Mucosa of descending colon (tissue), 3 donors: ENCODE data around the gene TFB1M. TPM values are rescaled to one million over a fixed set of nuclear protein-coding genes. Genes with fewer than 3 reads are reported as not detected.

Source experiments
- ATAC-seq: fragments of 200-7000 bp; cut with Tn5 transposase; one replicate; pipeline ENCODE4 v1.9.1; 2020; ENCODE audit warnings: mild to moderate bottlenecking, moderate library complexity
- DNase-seq, 3 donors: peaks; one replicate each; pipeline ENCODE4 v3.0.0-alpha.2; 2020
- H3K36me3 ChIP-seq: fragments of 200-600 bp; one replicate; pipeline ENCODE4 v1.8.0; 2021; ENCODE audit warnings: low read depth, mild to moderate bottlenecking
- H3K4me1 ChIP-seq: fragments of 200-600 bp; one replicate; pipeline ENCODE4 v1.8.0; 2021; ENCODE audit warnings: low read depth, mild to moderate bottlenecking
- H3K4me3 ChIP-seq: fragments of 200-600 bp; one replicate; pipeline ENCODE4 v1.8.0; 2021; ENCODE audit warnings: mild to moderate bottlenecking
- H3K9me3 ChIP-seq: fragments of 200-600 bp; one replicate; pipeline ENCODE4 v1.8.0; 2021; ENCODE audit warnings: mild to moderate bottlenecking
- intact Hi-C, 2 donors: fragments of 100-400 bp; cut with DNase I in 1 of 2; cut with micrococcal nuclease in 1 of 2; formaldehyde crosslinking; loops; one replicate each; pipeline versions ENCODE4 v1.11.0 to v1.11.1; 2022; cut with DNase I, micrococcal nuclease
- total RNA-seq, 3 donors: library from RNA; stranded (reverse); fragmentation: NEBNext Ultra II Directional in 2 of 3; extraction: Animal tissue kit (Norgen Biotek cat#: 25700) in 2 of 3; gene quantifications; one replicate each; pipeline versions ENCODE4 v1.2.1 to v1.2.4, GENCODE V29; 2021 to 2023
- TF ChIP-seq, protein P1 (sequence below): fragments of 200-600 bp; IDR thresholded peaks from one replicate; pipeline ENCODE4 v1.8.0; 2022; ENCODE audit warnings: antibody characterized with exemption, mild to moderate bottlenecking
- donor health status: DM: no; HTN: no; CAD: no; lungs with moderate emphysema.
- donor health status: DM: no; HTN: no; CAD: no.
- donor health status: DM: no; HTN: yes; CAD: no.

The TFB1M gene
- total RNA-seq, 3 donors from 2014 or later: 23.7 to 28.3 (median 26.5) TPM

- Histone ChIP-seq H3K9me3 (no peaks in the 10 kb centered on the region), H3K36me3 (no peaks in the 10 kb centered on the region), H3K4me3 (no peak overlapping the region), H3K4me1 (no peaks in the 10 kb centered on the region)
- intact Hi-C loops: loop anchor here in 1 of 2 donors (5.0 kb wide), 1 partner anchor 70 kb away; no protein-coding TSS in a partner anchor
- TF ChIP-seq, protein P1, sequence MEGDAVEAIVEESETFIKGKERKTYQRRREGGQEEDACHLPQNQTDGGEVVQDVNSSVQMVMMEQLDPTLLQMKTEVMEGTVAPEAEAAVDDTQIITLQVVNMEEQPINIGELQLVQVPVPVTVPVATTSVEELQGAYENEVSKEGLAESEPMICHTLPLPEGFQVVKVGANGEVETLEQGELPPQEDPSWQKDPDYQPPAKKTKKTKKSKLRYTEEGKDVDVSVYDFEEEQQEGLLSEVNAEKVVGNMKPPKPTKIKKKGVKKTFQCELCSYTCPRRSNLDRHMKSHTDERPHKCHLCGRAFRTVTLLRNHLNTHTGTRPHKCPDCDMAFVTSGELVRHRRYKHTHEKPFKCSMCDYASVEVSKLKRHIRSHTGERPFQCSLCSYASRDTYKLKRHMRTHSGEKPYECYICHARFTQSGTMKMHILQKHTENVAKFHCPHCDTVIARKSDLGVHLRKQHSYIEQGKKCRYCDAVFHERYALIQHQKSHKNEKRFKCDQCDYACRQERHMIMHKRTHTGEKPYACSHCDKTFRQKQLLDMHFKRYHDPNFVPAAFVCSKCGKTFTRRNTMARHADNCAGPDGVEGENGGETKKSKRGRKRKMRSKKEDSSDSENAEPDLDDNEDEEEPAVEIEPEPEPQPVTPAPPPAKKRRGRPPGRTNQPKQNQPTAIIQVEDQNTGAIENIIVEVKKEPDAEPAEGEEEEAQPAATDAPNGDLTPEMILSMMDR: no peak
- ATAC-seq: no peak
- no peak for DNase-seq
Observed at GRCh38 chr6:155246825-155247224, 67.5 kb downstream of the TFB1M start.

- Histone ChIP-seq H3K4me1 (no peaks in the 10 kb centered on the region), H3K9me3 (no peaks in the 10 kb centered on the region), H3K36me3 (no peaks in the 10 kb centered on the region), H3K4me3 (no peak overlapping the region)
- intact Hi-C loops: loop anchor here in 1 of 2 donors (5.0 kb wide), 1 partner anchor 69 kb away; no protein-coding TSS in a partner anchor
- DNase-seq (no peak), ATAC-seq (no peak)
- TF ChIP-seq, protein P1: no peak
Observed at GRCh38 chr6:155245831-155246230, 68.5 kb downstream of the TFB1M start.

- Histone ChIP-seq H3K4me1 (no peaks in the 10 kb centered on the region), H3K4me3 (no peak overlapping the region), H3K9me3 (no peaks in the 10 kb centered on the region), H3K36me3 (no peaks in the 10 kb centered on the region)
- no peak for ATAC-seq
- intact Hi-C loops: loop anchor here in 1 of 2 donors (5.0 kb wide), 1 partner anchor 68 kb away; no protein-coding TSS in a partner anchor
- DNase-seq: no peak
- TF ChIP-seq, protein P1: no peak
Observed at GRCh38 chr6:155245193-155245592, 69.1 kb downstream of the TFB1M start.

DNA sequence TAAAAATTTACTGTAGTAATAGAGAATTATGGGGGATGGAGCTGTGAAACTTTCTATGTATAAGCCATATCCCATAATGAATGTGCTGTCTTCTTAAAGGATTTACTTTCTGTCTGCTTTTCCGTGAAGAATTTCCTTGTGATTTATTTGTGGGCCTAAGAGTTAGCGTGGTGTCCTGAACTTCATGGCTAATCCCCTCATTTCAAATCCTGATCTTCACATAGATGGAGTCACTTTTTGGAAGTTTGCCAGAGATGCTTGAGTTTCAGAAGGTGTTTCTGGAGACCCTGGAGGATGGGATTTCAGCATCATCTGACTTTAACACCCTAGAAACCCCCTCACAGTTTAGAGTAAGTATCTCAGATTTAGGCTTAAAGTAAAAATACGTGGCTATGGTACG lies 69.8 kb downstream of the TFB1M start:
- no peaks in the 10 kb centered on the region for H3K36me3 ChIP-seq
- intact Hi-C loops: no loop called here
- DNase-seq (no peak), ATAC-seq (no peak)
- H3K9me3 ChIP-seq: no peaks in the 10 kb centered on the region
- H3K4me3 ChIP-seq: no peak overlapping the region
- no peaks in the 10 kb centered on the region for H3K4me1 ChIP-seq
- TF ChIP-seq, protein P1: no peak

DNA sequence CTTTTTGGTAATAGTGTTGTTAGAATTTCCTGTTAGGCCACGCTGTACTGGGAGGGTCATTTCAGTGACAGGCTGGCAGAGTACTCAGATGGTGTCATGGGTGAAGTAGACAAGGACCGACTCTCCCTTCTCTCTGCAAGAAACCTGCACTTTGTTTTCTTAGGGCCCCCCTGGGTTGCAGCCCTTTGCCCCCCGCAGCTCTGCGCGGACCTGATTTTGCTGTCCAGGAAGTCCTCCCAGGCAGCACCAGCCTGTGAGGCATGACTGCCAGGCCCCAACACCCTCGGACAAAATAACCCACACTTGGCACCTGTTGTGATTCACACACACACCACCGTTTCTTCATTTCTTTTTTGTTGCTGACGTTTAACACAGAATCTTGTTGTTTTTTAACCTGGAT lies 72.3 kb downstream of the TFB1M start:
- Histone ChIP-seq H3K4me3 (no peak overlapping the region), H3K4me1 (no peaks in the 10 kb centered on the region), H3K36me3 (no peaks in the 10 kb centered on the region), H3K9me3 (no peaks in the 10 kb centered on the region)
- DNase-seq: no peak
- TF ChIP-seq, protein P1: no peak
- intact Hi-C loops: no loop called here
- ATAC-seq: no peak
